NCI-H1694 (cell line): ENCODE measurements around the gene HYAL2.

Source experiments
- DNase-seq: peaks from one replicate; lab custom pipeline; 2025; lab: John Stamatoyannopoulos, UW

Gene HYAL2

DNA sequence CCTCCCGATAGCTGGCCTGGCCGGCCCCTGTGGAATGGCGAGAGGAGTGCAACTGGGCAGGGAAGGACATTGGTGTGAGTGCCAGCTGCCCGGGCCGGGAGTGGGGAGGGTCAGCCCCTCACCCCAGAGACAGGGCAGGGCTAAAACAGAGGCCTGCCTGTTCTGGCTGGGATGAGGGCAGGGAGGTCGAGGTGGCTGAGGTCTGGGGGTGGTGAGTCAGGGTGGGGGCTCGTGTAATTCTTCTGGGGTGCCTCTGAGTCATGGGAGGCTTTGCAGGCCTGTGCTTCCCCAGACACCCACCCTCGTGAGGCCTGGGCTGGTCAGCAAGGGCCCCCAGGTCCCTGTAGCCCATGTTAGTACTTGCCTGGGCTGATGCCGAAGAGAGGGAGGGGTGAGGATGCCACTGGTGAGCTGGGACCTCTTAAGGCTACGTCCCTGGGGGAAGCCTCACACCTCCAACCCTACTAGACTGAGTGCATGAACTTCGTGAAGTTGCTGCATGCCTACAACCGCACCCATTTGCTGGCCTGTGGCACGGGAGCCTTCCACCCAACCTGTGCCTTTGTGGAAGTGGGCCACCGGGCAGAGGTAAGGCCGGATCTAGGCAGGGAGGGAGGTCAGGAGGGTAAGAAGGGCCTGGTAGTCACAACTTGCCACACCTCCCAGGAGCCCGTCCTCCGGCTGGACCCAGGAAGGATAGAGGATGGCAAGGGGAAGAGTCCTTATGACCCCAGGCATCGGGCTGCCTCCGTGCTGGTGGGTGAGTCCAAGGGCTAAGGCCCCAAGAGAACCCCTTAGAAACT lies 51.9 kb downstream of the HYAL2 start:
- DNase-seq, result no peak

- DNase-seq, result no peak
Measured at GRCh38 chr3:50269977-50270413, 52.5 kb downstream of the HYAL2 start.

GRCh38 chr3:50269460-50269859 lies 53.1 kb downstream of the HYAL2 start:
- DNase-seq, result no peak

GRCh38 chr3:50268703-50269451 lies 53.7 kb downstream of the HYAL2 start, which contains the start of gene SEMA3B:
Gene SEMA3B, plus strand, starts transcription at chr3:50269147. Its CDS starts 94 bp downstream, at chr3:50269241.
- DNase-seq, result no peak

- no peak for DNase-seq
Measured at GRCh38 chr3:50268276-50268675, 54.3 kb downstream of the HYAL2 start.
